MCF 10A (cell line): ENCODE data around the gene VSX2. TPM values are rescaled to one million over a fixed set of nuclear protein-coding genes. Genes with fewer than 3 reads are reported as not detected.

ENCODE experiments used
- BruUV-seq: library from RNA; stranded (reverse); fragments of 400-500 nt; replicated peaks from 2 replicates; lab custom pipeline; 2021; lab: Mats Ljungman, UMichigan
- CTCF ChIA-PET: fragments of 300-600 bp; sonication (Branson Sonifier 250); formaldehyde crosslinking; extraction: SDS; loops from one replicate; lab custom pipeline; 2021; ENCODE audit warnings: antibody characterized with exemption, inconsistent platforms; lab: Yijun Ruan, JAX
- POLR2A ChIA-PET: fragments of 300-600, 350-650 bp; sonication (Branson Sonifier 250); formaldehyde crosslinking; extraction: SDS; loops from one replicate; lab custom pipeline; 2020; ENCODE audit warnings: antibody characterized with exemption, inconsistent platforms; lab: Yijun Ruan, JAX
- DNase-seq: peaks from one replicate; pipeline ENCODE4 v3.0.0-alpha.2; 2018; ENCODE audit not compliant: unreplicated experiment
- H3K27ac Mint-ChIP-seq: one replicate; pipeline ENCODE4 v1.8.0; 2022; ENCODE audit warnings: mild to moderate bottlenecking, low read depth, mixed read lengths; ENCODE audit not compliant: unreplicated experiment
- H3K27me3 Mint-ChIP-seq: one replicate; pipeline ENCODE4 v1.8.0; 2022; ENCODE audit warnings: mixed read lengths; ENCODE audit not compliant: insufficient read depth, unreplicated experiment
- H3K36me3 Mint-ChIP-seq: one replicate; pipeline ENCODE4 v1.8.0; 2022; ENCODE audit warnings: mild to moderate bottlenecking, moderate library complexity, mixed read lengths; ENCODE audit not compliant: insufficient read depth, unreplicated experiment
- H3K4me1 Mint-ChIP-seq: one replicate; pipeline ENCODE4 v1.8.0; 2022; ENCODE audit warnings: mixed read lengths; ENCODE audit not compliant: insufficient read depth, unreplicated experiment
- H3K4me3 Mint-ChIP-seq: one replicate; pipeline ENCODE4 v1.8.0; 2022; ENCODE audit warnings: mild to moderate bottlenecking, moderate library complexity, mixed read lengths; ENCODE audit not compliant: unreplicated experiment
- H3K9me3 Mint-ChIP-seq: one replicate; pipeline ENCODE4 v1.8.0; 2022; ENCODE audit warnings: mixed read lengths; ENCODE audit not compliant: unreplicated experiment
- intact Hi-C: fragments of 100-400 bp; cut with micrococcal nuclease; formaldehyde crosslinking; loops from 2 replicates; pipeline ENCODE4 v1.14.1; 2022
- total RNA-seq: library from RNA; stranded (reverse); gene quantifications from 2 replicates; pipeline ENCODE4 v1.2.3, GENCODE V29; 2022
- TF ChIP-seq, protein P1 (sequence below): fragments of 200-600 bp; IDR thresholded peaks from one replicate; pipeline ENCODE4 v1.8.0; 2022; ENCODE audit warnings: antibody characterized with exemption, mild to moderate bottlenecking; ENCODE audit not compliant: unreplicated experiment

The VSX2 gene
- total RNA-seq, 1 experiment from 2014 or later, result not detected

DNA sequence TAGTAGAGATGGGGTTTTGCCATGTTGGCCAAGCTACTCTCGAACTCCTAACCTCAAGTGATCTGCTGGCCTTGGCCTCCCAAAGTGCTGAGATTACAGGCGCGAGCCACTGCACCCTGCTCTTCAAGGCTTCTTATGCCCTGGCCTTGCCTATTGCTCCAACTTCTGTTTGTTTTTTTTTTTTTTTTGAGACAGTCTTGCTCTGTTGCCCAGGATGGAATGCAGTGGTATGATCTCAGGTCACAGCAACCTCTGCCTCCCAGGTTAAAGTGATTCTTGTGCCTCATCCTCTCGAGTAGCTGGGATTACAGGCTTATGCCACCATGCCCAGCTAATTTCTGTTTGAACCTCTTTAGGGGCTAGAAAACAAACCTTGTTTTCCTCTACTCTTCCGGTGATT, 69.4 kb downstream of the VSX2 start:
- H3K4me1 Mint-ChIP-seq, result no peaks in the 10 kb centered on the region
- H3K27me3 Mint-ChIP-seq, result no peaks in the 10 kb centered on the region
- ChIA-PET POLR2A (no interaction called here), CTCF (interaction anchor here (1.3 kb wide), 1 partner anchor 12 kb away, joined by 3 read pairs; no protein-coding TSS in a partner anchor)
- no peak overlapping the region for H3K4me3 Mint-ChIP-seq
- no peaks in the 10 kb centered on the region for H3K9me3 Mint-ChIP-seq
- no peak overlapping the region for H3K27ac Mint-ChIP-seq
- H3K36me3 Mint-ChIP-seq, result no peaks in the 10 kb centered on the region
- intact Hi-C loops, result no loop called here
- no TSS peak for BruUV-seq
- TF ChIP-seq, protein P1, sequence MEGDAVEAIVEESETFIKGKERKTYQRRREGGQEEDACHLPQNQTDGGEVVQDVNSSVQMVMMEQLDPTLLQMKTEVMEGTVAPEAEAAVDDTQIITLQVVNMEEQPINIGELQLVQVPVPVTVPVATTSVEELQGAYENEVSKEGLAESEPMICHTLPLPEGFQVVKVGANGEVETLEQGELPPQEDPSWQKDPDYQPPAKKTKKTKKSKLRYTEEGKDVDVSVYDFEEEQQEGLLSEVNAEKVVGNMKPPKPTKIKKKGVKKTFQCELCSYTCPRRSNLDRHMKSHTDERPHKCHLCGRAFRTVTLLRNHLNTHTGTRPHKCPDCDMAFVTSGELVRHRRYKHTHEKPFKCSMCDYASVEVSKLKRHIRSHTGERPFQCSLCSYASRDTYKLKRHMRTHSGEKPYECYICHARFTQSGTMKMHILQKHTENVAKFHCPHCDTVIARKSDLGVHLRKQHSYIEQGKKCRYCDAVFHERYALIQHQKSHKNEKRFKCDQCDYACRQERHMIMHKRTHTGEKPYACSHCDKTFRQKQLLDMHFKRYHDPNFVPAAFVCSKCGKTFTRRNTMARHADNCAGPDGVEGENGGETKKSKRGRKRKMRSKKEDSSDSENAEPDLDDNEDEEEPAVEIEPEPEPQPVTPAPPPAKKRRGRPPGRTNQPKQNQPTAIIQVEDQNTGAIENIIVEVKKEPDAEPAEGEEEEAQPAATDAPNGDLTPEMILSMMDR, result no peak
- no peak for DNase-seq

GRCh38 chr14:74309125-74310022, 70.1 kb downstream of the VSX2 start:
- no peak overlapping the region for H3K27ac Mint-ChIP-seq
- no TSS peak for BruUV-seq
- DNase-seq, result no peak
- no peaks in the 10 kb centered on the region for H3K36me3 Mint-ChIP-seq
- no peaks in the 10 kb centered on the region for H3K9me3 Mint-ChIP-seq
- intact Hi-C loops, result no loop called here
- no peak overlapping the region for H3K4me3 Mint-ChIP-seq
- no peaks in the 10 kb centered on the region for H3K4me1 Mint-ChIP-seq
- H3K27me3 Mint-ChIP-seq, result no peaks in the 10 kb centered on the region
- ChIA-PET CTCF (interaction anchor here (0.6 to 1.3 kb wide), 4 partner anchors 13 to 705 kb away, joined by 3 to 4 read pairs (median 4); no protein-coding TSS in a partner anchor), POLR2A (no interaction called here)
- TF ChIP-seq, protein P1, result no peak

DNA sequence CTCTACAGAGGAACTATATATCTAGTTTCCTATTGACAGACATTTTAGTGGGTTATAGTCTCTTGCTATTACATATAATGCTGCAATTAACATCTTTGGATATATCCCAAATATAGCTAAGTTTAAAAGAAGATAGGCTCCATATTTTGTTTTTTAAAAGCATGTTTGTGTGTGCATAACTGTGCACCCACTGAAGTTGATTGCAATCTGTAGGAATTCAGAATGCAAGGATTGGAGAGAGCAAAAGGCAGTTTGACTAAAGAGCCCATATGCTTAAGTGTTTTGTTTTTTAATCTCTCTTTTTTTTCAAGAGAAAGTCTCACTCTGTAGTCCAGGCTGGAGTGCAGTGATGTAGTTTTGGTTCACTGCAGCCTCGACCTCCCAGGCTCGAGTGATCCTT, 72.9 kb downstream of the VSX2 start:
- Mint-ChIP-seq H3K4me1 (no peaks in the 10 kb centered on the region), H3K9me3 (no peaks in the 10 kb centered on the region), H3K36me3 (no peaks in the 10 kb centered on the region), H3K4me3 (no peak overlapping the region), H3K27ac (no peak overlapping the region), H3K27me3 (no peaks in the 10 kb centered on the region)
- CTCF ChIA-PET, result interaction anchor here (0.6 kb wide), 1 partner anchor 413 kb away, joined by 3 read pairs; no protein-coding TSS in a partner anchor
- no peak for DNase-seq
- intact Hi-C loops, result no loop called here
- no TSS peak for BruUV-seq
- TF ChIP-seq, protein P1, result no peak
- POLR2A ChIA-PET, result no interaction called here

Other genes starting within 250 kb of the VSX2 start
- gene ENTPD5, start 220.2 kb upstream of the VSX2 start, total RNA-seq, result 13.9 and 15.8 TPM in 2 replicates
- 2.0 and 4.2 TPM in 2 replicates for gene BBOF1, start 220.1 kb upstream of the VSX2 start, total RNA-seq
- 22.4 and 28.9 TPM in 2 replicates for gene ALDH6A1, start 155.0 kb upstream of the VSX2 start, total RNA-seq
- 8.7 and 9.5 TPM in 2 replicates for gene LIN52, start 154.5 kb upstream of the VSX2 start, total RNA-seq
- gene ABCD4, start 63.5 kb downstream of the VSX2 start, total RNA-seq, result 26.6 and 30.8 TPM in 2 replicates
- gene VRTN, start 109.0 kb downstream of the VSX2 start, total RNA-seq, result not detected in 2 replicates
- gene SYNDIG1L, start 186.8 kb downstream of the VSX2 start, total RNA-seq, result not detected in 2 replicates